KMS-11 (cell line): Measurements from ENCODE around the gene CWH43.
"Not testable (repeated sequence)": the region's sequence is repeated elsewhere in the genome, so short reads cannot be mapped to it uniquely, and the experiment has no call there.

Source experiments
- H2AFZ ChIP-seq: fragments of 200-600 bp; sonication (generic); 2 replicates; pipeline ENCODE4 v1.6.1; 2016; ENCODE audit warnings: antibody characterized with exemption, mixed run types, low read depth
- H3K27ac ChIP-seq: fragments of 200-600 bp; sonication (generic); 2 replicates; pipeline ENCODE4 v1.6.1; 2016; ENCODE audit warnings: mild to moderate bottlenecking, mixed run types
- H3K27me3 ChIP-seq: fragments of 200-600 bp; sonication (generic); 2 replicates; pipeline ENCODE4 v1.6.1; 2017; ENCODE audit warnings: mild to moderate bottlenecking, low read depth, mixed run types, moderate library complexity; ENCODE audit not compliant: insufficient read depth
- H3K36me3 ChIP-seq: fragments of 200-600 bp; sonication (generic); 2 replicates; pipeline ENCODE4 v1.6.1; 2017; ENCODE audit warnings: mild to moderate bottlenecking, mixed run types; ENCODE audit not compliant: insufficient read depth
- H3K4me1 ChIP-seq: fragments of 200-600 bp; sonication (generic); 2 replicates; pipeline ENCODE4 v1.6.1; 2016; ENCODE audit warnings: mild to moderate bottlenecking, low read depth, mixed run types; ENCODE audit not compliant: poor library complexity, severe bottlenecking
- H3K4me2 ChIP-seq: fragments of 200-600 bp; sonication (generic); 2 replicates; pipeline ENCODE4 v1.7.0; 2016; ENCODE audit warnings: mild to moderate bottlenecking, mixed run types
- H3K4me3 ChIP-seq: fragments of 200-600 bp; sonication (generic); IDR thresholded peaks from 2 replicates; pipeline ENCODE4 v1.6.1; 2017; ENCODE audit warnings: low read depth, low read length, mixed read lengths; ENCODE audit not compliant: insufficient read depth
- H3K79me2 ChIP-seq: fragments of 200-600 bp; sonication (generic); 2 replicates; pipeline ENCODE4 v1.6.1; 2016; ENCODE audit warnings: low read depth, mixed run types; ENCODE audit not compliant: insufficient read depth
- H3K9ac ChIP-seq: fragments of 200-600 bp; sonication (generic); 2 replicates; pipeline ENCODE4 v1.6.1; 2016; ENCODE audit warnings: mild to moderate bottlenecking, mixed run types
- H4K20me1 ChIP-seq: fragments of 200-600 bp; sonication (generic); 2 replicates; pipeline ENCODE4 v1.6.1; 2016; ENCODE audit warnings: mild to moderate bottlenecking, mixed run types; ENCODE audit not compliant: insufficient read depth

CWH43 gene

GRCh38 chr4:49099831-49100444, 113.9 kb downstream of the CWH43 start:
- not testable (repeated sequence) for H3K4me1 ChIP-seq, H3K4me3 ChIP-seq, H2AFZ ChIP-seq, H3K27ac ChIP-seq, H3K9ac ChIP-seq, H3K4me2 ChIP-seq, H4K20me1 ChIP-seq, H3K36me3 ChIP-seq, H3K79me2 ChIP-seq, H3K27me3 ChIP-seq

GRCh38 chr4:49102344-49102898, 116.3 kb downstream of the CWH43 start:
- H3K4me1 ChIP-seq, H3K9ac ChIP-seq, H3K27me3 ChIP-seq, H3K36me3 ChIP-seq, H3K4me2 ChIP-seq, H3K27ac ChIP-seq, H4K20me1 ChIP-seq, H2AFZ ChIP-seq, H3K79me2 ChIP-seq, H3K4me3 ChIP-seq: not testable (repeated sequence)

GRCh38 chr4:49103436-49104136, 117.5 kb downstream of the CWH43 start:
- H3K36me3 ChIP-seq, H3K4me2 ChIP-seq: not testable (repeated sequence)

DNA sequence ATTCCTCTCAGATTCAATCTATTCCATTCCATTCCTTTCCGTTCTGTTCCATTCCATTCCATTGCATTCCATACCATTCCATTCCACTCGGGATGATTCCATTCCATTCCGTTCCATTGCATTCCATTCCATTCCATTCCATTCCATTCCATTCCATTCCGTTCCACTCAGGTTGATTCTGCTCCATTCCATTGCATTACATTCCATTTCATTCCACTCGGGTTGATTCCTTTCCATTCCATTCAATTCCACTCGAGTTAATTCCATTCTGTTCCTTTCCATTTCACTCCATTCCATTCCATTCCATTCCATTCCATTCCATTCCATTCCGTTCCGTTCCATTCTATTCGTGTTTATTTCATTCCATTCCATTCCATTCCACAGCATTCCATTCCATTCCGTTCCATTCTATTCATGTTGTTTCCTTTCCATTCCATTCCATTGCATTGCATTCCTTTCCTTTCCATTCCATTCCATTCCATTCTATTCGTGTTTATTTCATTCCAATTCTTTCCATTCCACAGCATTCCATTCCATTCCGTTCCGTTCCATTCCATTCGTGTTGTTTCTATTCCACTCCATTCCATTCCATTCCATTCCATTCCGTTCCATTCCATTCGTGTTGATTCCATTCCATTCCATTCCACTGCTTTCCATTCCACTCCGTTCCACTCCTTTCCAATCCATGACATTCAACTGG, 118.3 kb downstream of the CWH43 start:
- not testable (repeated sequence) for H3K36me3 ChIP-seq, H2AFZ ChIP-seq, H3K9ac ChIP-seq, H3K27ac ChIP-seq, H3K4me2 ChIP-seq, H3K27me3 ChIP-seq, H4K20me1 ChIP-seq, H3K4me3 ChIP-seq, H3K4me1 ChIP-seq, H3K79me2 ChIP-seq

More at GRCh38 chr4:49103436-49104136, 117.5 kb downstream of the CWH43 start:
- H4K20me1 ChIP-seq, H3K9ac ChIP-seq, H3K27me3 ChIP-seq, H3K4me1 ChIP-seq, H3K79me2 ChIP-seq, H2AFZ ChIP-seq, H3K4me3 ChIP-seq, H3K27ac ChIP-seq: not testable (repeated sequence)

DNA sequence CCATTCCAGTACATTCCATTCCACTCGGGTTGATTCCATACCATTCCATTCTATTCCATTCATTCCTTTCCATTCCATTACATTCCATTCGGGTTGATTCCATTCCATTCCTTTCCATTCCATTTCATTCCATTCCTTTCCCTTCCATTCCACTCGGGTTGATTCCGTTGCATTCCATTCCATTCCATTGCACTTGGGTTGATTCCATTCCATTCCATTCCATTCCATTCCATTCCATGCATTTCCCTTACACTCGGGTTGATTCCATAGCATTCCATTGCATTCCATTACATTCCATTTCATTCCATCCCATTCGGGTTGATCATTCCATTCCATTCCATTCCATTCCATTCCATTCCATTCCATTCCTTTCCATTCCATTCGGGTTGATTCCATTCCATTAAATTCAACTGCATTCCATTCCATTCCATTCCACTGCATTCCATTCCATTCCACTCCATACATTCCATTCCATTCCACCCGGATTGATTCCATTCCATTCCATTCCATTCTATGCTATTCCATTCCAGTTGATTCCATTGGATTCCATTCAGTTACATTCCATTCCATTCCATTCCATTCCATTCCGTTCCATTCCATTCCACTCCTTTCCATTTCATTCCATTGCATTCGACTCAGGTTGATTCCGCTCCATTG, 119.3 kb downstream of the CWH43 start:
- not testable (repeated sequence) for H3K4me3 ChIP-seq, H4K20me1 ChIP-seq, H3K9ac ChIP-seq, H3K36me3 ChIP-seq, H3K4me1 ChIP-seq, H3K4me2 ChIP-seq, H2AFZ ChIP-seq, H3K27ac ChIP-seq, H3K79me2 ChIP-seq, H3K27me3 ChIP-seq

DNA sequence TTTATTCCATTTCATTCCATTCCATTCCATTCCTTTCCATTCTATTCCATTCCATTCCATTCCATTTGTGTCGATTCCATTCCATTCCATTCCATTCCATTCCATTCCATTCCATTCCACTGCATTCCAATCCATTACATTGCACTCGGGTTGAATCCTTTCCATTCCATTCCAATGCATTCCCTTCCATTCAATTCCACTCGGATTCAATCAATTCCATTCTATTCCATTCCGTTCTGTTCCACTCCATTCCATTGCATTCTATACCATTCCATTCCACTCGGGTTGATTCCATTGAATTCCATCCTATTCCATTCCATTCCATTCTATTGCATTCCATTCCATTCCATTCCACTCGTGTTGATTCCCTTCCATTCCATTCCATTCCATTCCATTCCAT, 121.2 kb downstream of the CWH43 start:
- not testable (repeated sequence) for H3K9ac ChIP-seq, H3K36me3 ChIP-seq, H3K27me3 ChIP-seq, H3K4me2 ChIP-seq, H3K79me2 ChIP-seq, H3K27ac ChIP-seq, H2AFZ ChIP-seq, H3K4me1 ChIP-seq, H4K20me1 ChIP-seq, H3K4me3 ChIP-seq

- not testable (repeated sequence) for H3K36me3 ChIP-seq, H2AFZ ChIP-seq, H3K27ac ChIP-seq, H3K79me2 ChIP-seq, H3K4me2 ChIP-seq, H3K27me3 ChIP-seq, H3K4me1 ChIP-seq, H3K9ac ChIP-seq, H4K20me1 ChIP-seq
- H3K4me3 ChIP-seq, result peak overlapping the region; percentile 63
Observed at GRCh38 chr4:49108183-49108978, 122.3 kb downstream of the CWH43 start.

DNA sequence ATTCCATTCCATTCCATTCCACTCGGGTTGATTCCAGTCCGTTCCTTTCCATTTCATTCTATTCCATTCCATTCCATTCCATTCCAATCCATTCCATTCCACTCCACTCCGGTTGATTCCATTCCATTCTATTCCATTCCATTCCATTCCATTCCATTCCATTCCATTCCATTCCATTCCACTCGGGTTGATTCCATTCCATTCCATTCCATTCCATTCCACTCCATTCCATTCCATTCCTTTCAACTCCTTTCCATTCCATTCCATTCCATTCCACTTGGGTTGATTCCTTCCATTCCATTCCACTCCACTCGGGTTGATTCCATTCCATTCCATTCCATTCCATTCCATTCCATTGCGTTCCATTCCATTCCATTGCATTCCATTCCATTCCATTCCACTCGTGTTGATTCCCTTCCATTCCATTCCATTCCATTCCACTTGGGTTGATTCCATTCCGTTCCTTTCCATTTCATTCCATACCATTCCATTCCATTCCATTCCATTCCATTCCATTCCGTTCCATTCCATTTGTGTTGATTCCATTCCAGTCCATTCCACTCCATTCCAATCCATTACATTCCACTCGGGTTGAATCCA, 123.6 kb downstream of the CWH43 start:
- H3K9ac ChIP-seq, H3K4me1 ChIP-seq, H3K27me3 ChIP-seq, H4K20me1 ChIP-seq, H3K79me2 ChIP-seq, H3K4me2 ChIP-seq, H3K36me3 ChIP-seq, H2AFZ ChIP-seq, H3K27ac ChIP-seq, H3K4me3 ChIP-seq: not testable (repeated sequence)

DNA sequence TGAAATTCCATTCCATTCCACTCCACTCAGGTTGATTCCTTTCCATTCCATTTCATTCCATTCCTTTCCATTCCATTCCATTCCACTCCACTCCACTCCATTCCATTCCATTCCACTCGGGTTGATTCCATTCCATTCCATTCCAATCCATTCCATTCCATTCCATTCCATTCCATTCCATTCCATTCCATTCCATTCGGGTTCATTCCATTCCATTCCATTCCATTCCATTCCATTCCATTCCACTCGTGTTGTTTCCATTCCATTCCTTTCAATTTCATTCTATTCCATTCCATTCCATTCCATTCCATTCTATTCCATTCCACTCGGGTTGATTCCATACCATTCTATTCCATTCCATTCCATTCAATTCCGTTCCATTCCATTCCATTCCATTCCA, 124.5 kb downstream of the CWH43 start:
- H3K79me2 ChIP-seq, H3K36me3 ChIP-seq, H3K27ac ChIP-seq, H3K4me2 ChIP-seq, H4K20me1 ChIP-seq, H3K9ac ChIP-seq, H3K4me1 ChIP-seq, H3K4me3 ChIP-seq, H3K27me3 ChIP-seq, H2AFZ ChIP-seq: not testable (repeated sequence)
